ENCODE results near the gene IGFBPL1. TPM values are rescaled to one million over a fixed set of nuclear protein-coding genes. Genes with fewer than 3 reads are reported as not detected.
A peak's percentile ranks its signal among the peaks of the same experiment; 100 is the strongest.

The IGFBPL1 gene
- total and polyA plus RNA-seq, 2 of the 13 experiments (the other 11 are each of a cell fraction or from before 2014, with no cell fraction given) = 0.24 TPM; not detected in 1

GRCh38 chr9:38386319-38386895 lies 37.8 kb downstream of the IGFBPL1 start (continued):
- no peak for TF ChIP-seq U2AF1 (optimal IDR thresholded peaks at IDR 0.05; ENCODE audit: low read depth, low read length)
- no peak for TF ChIP-seq ZNF552 (CRISPR knock-in tag; IDR thresholded peaks at IDR 0.05; ENCODE audit: borderline replicate concordance)
- peak; percentile 81 for TF ChIP-seq NCOA2 (CRISPR knock-in tag; IDR thresholded peaks at IDR 0.05)
- peak; percentile 72; the same call in 1 of the 2 replicates for TF ChIP-seq TFE3 (CRISPR knock-in tag; IDR thresholded peaks at IDR 0.05)
- TF ChIP-seq, protein P1, sequence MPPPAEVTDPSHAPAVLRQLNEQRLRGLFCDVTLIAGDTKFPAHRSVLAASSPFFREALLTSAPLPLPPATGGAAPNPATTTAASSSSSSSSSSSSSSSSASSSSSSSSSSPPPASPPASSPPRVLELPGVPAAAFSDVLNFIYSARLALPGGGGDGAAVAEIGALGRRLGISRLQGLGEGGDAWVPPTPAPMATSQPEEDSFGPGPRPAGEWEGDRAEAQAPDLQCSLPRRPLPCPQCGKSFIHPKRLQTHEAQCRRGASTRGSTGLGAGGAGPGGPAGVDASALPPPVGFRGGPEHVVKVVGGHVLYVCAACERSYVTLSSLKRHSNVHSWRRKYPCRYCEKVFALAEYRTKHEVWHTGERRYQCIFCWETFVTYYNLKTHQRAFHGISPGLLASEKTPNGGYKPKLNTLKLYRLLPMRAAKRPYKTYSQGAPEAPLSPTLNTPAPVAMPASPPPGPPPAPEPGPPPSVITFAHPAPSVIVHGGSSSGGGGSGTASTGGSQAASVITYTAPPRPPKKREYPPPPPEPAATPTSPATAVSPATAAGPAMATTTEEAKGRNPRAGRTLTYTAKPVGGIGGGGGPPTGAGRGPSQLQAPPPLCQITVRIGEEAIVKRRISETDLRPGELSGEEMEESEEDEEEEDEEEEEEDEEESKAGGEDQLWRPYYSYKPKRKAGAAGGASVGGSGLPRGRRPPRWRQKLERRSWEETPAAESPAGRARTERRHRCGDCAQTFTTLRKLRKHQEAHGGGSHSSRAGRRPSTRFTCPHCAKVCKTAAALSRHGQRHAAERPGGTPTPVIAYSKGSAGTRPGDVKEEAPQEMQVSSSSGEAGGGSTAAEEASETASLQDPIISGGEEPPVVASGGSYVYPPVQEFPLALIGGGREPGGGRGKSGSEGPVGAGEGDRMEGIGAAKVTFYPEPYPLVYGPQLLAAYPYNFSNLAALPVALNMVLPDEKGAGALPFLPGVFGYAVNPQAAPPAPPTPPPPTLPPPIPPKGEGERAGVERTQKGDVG (CRISPR knock-in tag; IDR thresholded peaks at IDR 0.05; ENCODE audit: borderline replicate concordance) = no peak
- TF ChIP-seq RBM22 (optimal IDR thresholded peaks at IDR 0.05; ENCODE audit: low read length) = no peak
- no peak for TF ChIP-seq WIZ (CRISPR knock-in tag; IDR thresholded peaks at IDR 0.05)
- TF ChIP-seq ZNF530 (CRISPR knock-in tag; IDR thresholded peaks at IDR 0.05; ENCODE audit: low read depth) = no peak
- TF ChIP-seq ZNF44 (CRISPR knock-in tag; IDR thresholded peaks at IDR 0.05) = no peak
- TF ChIP-seq ZBTB21 (CRISPR knock-in tag; IDR thresholded peaks at IDR 0.05) = peak; percentile 83
- no peak for TF ChIP-seq ZNF142 (CRISPR knock-in tag; IDR thresholded peaks at IDR 0.05)
- no peak for TF ChIP-seq SRSF4 (IDR thresholded peaks at IDR 0.05; ENCODE audit: low read depth, low read length, poor library complexity, severe bottlenecking)
- TF ChIP-seq FUBP1 (CRISPR knock-in tag; IDR thresholded peaks at IDR 0.05; ENCODE audit: borderline replicate concordance) = no peak
- TF ChIP-seq ZNF441 (CRISPR knock-in tag; IDR thresholded peaks at IDR 0.05; ENCODE audit: borderline replicate concordance) = peak; percentile 41; the same call in 1 of the 2 replicates
- TF ChIP-seq YY1 (IDR thresholded peaks at IDR 0.05; ENCODE audit: insufficient read depth, insufficient replicate concordance, low read depth, low read length) = no peak
- no peak for TF ChIP-seq ZNF205 (CRISPR knock-in tag; IDR thresholded peaks at IDR 0.05)

Data from HepG2 (cell line).